ENCODE data around the gene CROCC. TPM values are rescaled to one million over a fixed set of nuclear protein-coding genes. Genes with fewer than 3 reads are reported as not detected.
"Not testable (repeated sequence)": the region's sequence is repeated elsewhere in the genome, so short reads cannot be mapped to it uniquely, and the experiment has no call there.

Gene CROCC
- total and polyA plus RNA-seq, 2 donors, result 13.7 to 26.4 TPM

GRCh38 chr1:16905110-16905867 lies 16.4 kb upstream of the CROCC start:
- peak overlapping the region; percentile 99 for H3K27ac ChIP-seq (ENCODE audit: low read depth)
- no peaks in the 10 kb centered on the region for H3K4me1 ChIP-seq (ENCODE audit: insufficient read depth)
- no peak overlapping the region for H3K4me3 ChIP-seq (ENCODE audit: low read depth, low read length)
- 5% methylated on average over 12 of the region's 12 CpGs for WGBS
- peak; percentile 67 for DNase-seq (ENCODE audit: extremely low spot score)
- no peaks in the 10 kb centered on the region for H3K36me3 ChIP-seq (ENCODE audit: insufficient read depth)

- Histone ChIP-seq H3K27ac (ENCODE audit: low read depth) (no peak overlapping the region), H3K4me1 (ENCODE audit: insufficient read depth) (no peaks in the 10 kb centered on the region), H3K36me3 (ENCODE audit: insufficient read depth) (no peaks in the 10 kb centered on the region), H3K4me3 (ENCODE audit: low read depth, low read length) (no peak overlapping the region)
- WGBS, result 66% methylated on average over 11 of the region's 11 CpGs
- DNase-seq (ENCODE audit: extremely low spot score), result no peak
These were observed 15.6 kb upstream of the CROCC start for GRCh38 chr1:16905868-16906702.

- H3K36me3 ChIP-seq (ENCODE audit: insufficient read depth), result no peaks in the 10 kb centered on the region
- H3K4me3 ChIP-seq (ENCODE audit: low read depth, low read length), result no peak overlapping the region
- H3K27ac ChIP-seq (ENCODE audit: low read depth), result no peak overlapping the region
- DNase-seq (ENCODE audit: extremely low spot score), result no peak
- no peaks in the 10 kb centered on the region for H3K4me1 ChIP-seq (ENCODE audit: insufficient read depth)
- WGBS, result 86% methylated on average over 4 of the region's 4 CpGs
These were observed 14.9 kb upstream of the CROCC start for GRCh38 chr1:16906873-16907272.

GRCh38 chr1:16907870-16908758 lies 13.6 kb upstream of the CROCC start:
- H3K36me3 ChIP-seq (ENCODE audit: insufficient read depth), result no peaks in the 10 kb centered on the region
- H3K27ac ChIP-seq (ENCODE audit: low read depth), result no peak overlapping the region
- 86% methylated on average over 15 of the region's 15 CpGs for WGBS
- no peak overlapping the region for H3K4me3 ChIP-seq (ENCODE audit: low read depth, low read length)
- DNase-seq (ENCODE audit: extremely low spot score), result no peak
- no peaks in the 10 kb centered on the region for H3K4me1 ChIP-seq (ENCODE audit: insufficient read depth)

- not testable (repeated sequence) for DNase-seq (ENCODE audit: extremely low spot score); H3K36me3 ChIP-seq (ENCODE audit: insufficient read depth); H3K4me3 ChIP-seq (ENCODE audit: low read depth, low read length); H3K27ac ChIP-seq (ENCODE audit: low read depth); H3K4me1 ChIP-seq (ENCODE audit: insufficient read depth)
- 86% methylated on average over 8 of the region's 8 CpGs for WGBS
These were observed 9.6 kb upstream of the CROCC start for GRCh38 chr1:16911851-16912721.

DNA sequence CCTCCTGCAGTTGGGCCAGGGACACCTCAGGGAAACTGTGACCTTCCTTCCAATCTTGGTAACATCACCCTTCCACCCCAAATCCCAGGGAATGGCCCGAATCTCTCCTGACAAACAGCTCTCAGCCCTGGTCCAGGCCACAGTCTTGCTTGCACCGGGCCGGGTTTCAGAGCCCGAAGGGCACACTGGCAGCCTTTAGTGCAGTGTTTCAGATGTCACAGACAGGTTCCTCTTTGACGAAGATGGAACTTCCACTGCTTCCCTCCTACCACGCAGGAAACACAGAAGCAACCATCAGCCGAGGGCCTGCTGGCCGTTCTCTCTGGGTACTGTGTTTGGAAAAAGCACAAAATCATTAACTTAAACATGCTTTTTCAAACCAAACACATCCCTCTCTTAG lies 9.0 kb upstream of the CROCC start:
- not testable (repeated sequence) for H3K4me1 ChIP-seq (ENCODE audit: insufficient read depth); DNase-seq (ENCODE audit: extremely low spot score); H3K36me3 ChIP-seq (ENCODE audit: insufficient read depth); H3K27ac ChIP-seq (ENCODE audit: low read depth); H3K4me3 ChIP-seq (ENCODE audit: low read depth, low read length)
- WGBS, result 82% methylated on average over 8 of the region's 8 CpGs

- no peak for DNase-seq (ENCODE audit: extremely low spot score)
- H3K4me1 ChIP-seq (ENCODE audit: insufficient read depth), result no peaks in the 10 kb centered on the region
- H3K36me3 ChIP-seq (ENCODE audit: insufficient read depth), result no peaks in the 10 kb centered on the region
- H3K4me3 ChIP-seq (ENCODE audit: low read depth, low read length), result peak overlapping the region; percentile 81
- peak overlapping the region; percentile 40 for H3K27ac ChIP-seq (ENCODE audit: low read depth)
- 48% methylated on average over 36 of the region's 36 CpGs for WGBS
These were observed 8.4 kb upstream of the CROCC start for GRCh38 chr1:16913181-16913832.

DNA sequence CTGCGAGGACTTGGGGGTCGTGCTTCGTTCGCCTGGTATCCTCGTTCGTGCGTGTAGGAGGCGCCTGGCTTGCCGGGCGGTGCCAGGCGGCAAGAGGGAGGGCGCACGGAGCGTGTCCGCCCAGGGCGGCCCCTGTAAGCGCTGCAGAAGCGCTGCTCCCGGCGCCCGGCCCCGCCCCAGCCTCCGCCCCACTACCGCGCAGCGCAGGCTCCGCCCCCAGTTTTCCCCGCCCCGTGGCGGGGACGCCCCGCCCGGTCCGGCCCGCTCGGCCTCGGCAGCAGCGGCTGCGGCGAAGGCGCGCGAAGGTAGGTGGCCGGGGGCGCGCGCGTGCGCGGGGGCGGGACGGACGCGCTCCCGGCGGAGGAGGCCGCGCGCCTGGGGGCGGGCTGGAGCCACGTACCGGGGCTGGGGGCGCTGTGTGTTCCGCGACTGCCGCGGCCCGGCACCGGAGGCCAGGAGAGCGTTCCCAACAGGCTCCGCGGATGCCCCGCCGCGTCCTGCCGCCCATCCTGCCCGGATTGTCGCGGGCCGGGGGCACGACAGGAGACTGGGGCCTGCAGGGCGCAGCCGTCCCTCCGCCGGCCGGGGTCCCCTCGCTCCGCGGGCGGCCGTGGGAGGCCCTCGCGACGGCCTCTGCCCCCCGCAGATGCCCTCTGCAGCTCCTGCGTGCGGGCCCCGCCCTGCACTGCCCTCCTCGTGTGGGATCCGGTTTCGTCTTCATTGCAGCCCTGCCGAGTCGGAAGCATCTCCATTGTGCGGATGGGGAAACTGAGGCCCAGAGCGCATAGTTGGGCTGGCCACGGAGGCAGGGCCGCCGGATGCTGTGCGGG lies 7.7 kb upstream of the CROCC start:
- Histone ChIP-seq H3K27ac (ENCODE audit: low read depth) (peak overlapping the region; percentile 40), H3K4me3 (ENCODE audit: low read depth, low read length) (peak overlapping the region; percentile 81), H3K4me1 (ENCODE audit: insufficient read depth) (no peaks in the 10 kb centered on the region), H3K36me3 (ENCODE audit: insufficient read depth) (no peaks in the 10 kb centered on the region)
- peak; percentile 85 for DNase-seq (ENCODE audit: extremely low spot score)
- WGBS, result under 1% methylated on average over 109 of the region's 109 CpGs

GRCh38 chr1:16914928-16915626 lies 6.7 kb upstream of the CROCC start:
- 43% methylated on average over 15 of the region's 15 CpGs for WGBS
- H3K27ac ChIP-seq (ENCODE audit: low read depth); H3K4me3 ChIP-seq (ENCODE audit: low read depth, low read length); H3K4me1 ChIP-seq (ENCODE audit: insufficient read depth); H3K36me3 ChIP-seq (ENCODE audit: insufficient read depth); DNase-seq (ENCODE audit: extremely low spot score): not testable (repeated sequence)

GRCh38 chr1:16915627-16915973 lies 6.1 kb upstream of the CROCC start:
- Histone ChIP-seq H3K27ac (ENCODE audit: low read depth) (no peak overlapping the region), H3K4me3 (ENCODE audit: low read depth, low read length) (no peak overlapping the region), H3K36me3 (ENCODE audit: insufficient read depth) (no peaks in the 10 kb centered on the region), H3K4me1 (ENCODE audit: insufficient read depth) (no peaks in the 10 kb centered on the region)
- 78% methylated on average over 4 of the region's 4 CpGs for WGBS
- no peak for DNase-seq (ENCODE audit: extremely low spot score)

DNA sequence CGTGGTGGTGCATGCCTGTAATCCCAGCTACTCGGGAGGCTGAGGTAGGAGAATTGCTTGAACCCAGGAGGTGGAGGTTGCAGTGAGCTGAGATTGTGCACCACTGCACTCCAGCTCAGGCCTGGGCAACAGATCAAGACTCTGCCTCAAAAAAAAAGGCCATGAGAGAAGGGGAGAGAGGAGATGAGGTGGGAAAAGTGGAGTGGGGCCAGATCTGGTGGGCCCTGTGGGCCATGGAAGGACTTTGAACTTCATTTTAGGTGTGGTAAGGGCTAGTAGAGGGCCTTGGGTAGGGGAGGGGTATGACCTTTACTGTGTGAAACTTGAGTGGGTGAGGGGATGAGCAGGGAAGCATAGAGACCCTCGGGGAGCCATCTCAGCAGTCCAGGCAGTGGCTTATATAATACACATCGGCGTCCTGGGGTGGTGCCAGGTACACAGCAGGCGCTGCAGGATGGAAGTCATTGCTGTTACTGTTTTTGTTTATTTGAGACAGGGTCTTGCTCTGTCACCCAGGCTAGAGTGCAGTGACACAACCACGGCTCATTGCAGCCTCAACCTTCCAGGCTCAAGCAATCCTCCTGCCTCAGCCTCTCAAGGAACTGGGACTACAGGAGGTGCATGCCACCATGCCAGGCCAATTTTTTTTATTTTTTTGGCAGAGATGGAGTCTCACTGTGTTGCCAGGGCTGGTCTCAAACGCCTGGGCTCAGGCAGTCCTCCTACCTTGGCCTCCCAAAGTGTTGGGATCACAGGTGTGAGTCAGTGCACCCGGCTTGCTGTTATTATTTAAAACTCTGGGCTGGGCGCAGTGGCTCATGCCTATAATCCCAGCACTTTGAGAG lies 5.5 kb upstream of the CROCC start:
- WGBS, result 79% methylated on average over 10 of the region's 10 CpGs

More for the DNA sequence above, 5.5 kb upstream of the CROCC start:
- DNase-seq (ENCODE audit: extremely low spot score); H3K4me3 ChIP-seq (ENCODE audit: low read depth, low read length); H3K36me3 ChIP-seq (ENCODE audit: insufficient read depth); H3K27ac ChIP-seq (ENCODE audit: low read depth); H3K4me1 ChIP-seq (ENCODE audit: insufficient read depth): not testable (repeated sequence)

Data from urinary bladder (tissue), 4 donors.